ENCODE results near the gene HOXD12.

- TF ChIP-seq CTCF (conservative IDR thresholded peaks at IDR 0.05; ENCODE audit: low read length), result no peak
- no peak for TF ChIP-seq EZH2phosphoT487 (IDR thresholded peaks at IDR 0.05; ENCODE audit: borderline replicate concordance, low read depth, low read length)
Measured at GRCh38 chr2:176121190-176122051, 21.8 kb downstream of the HOXD12 start.

Measured in OCI-LY7 (cell line).